Activated CD8-positive, alpha-beta T cell treated with anti-CD3 and anti-CD28 coated beads for 36 hours (primary cell): Measurements from ENCODE around the gene TMEM131. TPM values are rescaled to one million over a fixed set of nuclear protein-coding genes. Genes with fewer than 3 reads are reported as not detected.

Experiments used
- ATAC-seq: fragments of 200-7000 bp; cut with Tn5 transposase; one replicate; pipeline ENCODE4 v1.10.0; 2021; ENCODE audit warnings: mild to moderate bottlenecking, moderate library complexity
- CTCF ChIA-PET: fragments of 350-600 bp; sonication (Branson Sonifier 250); formaldehyde crosslinking; loops from one replicate; lab custom pipeline; 2021; ENCODE audit warnings: antibody characterized with exemption; lab: Charles Lee
- POLR2A ChIA-PET: fragments of 350-600 bp; sonication (Branson Sonifier 250); formaldehyde crosslinking; loops from one replicate; lab custom pipeline; 2021; ENCODE audit warnings: antibody characterized with exemption; lab: Charles Lee
- DNase-seq: peaks from one replicate; pipeline ENCODE4 v3.0.0-alpha.2; 2020
- H3K27ac Mint-ChIP-seq: one replicate; pipeline ENCODE4 v1.8.0; 2021; ENCODE audit warnings: mild to moderate bottlenecking, mixed read lengths
- H3K27me3 Mint-ChIP-seq: one replicate; pipeline ENCODE4 v1.8.0; 2021; ENCODE audit warnings: mixed read lengths
- H3K36me3 Mint-ChIP-seq: one replicate; pipeline ENCODE4 v1.8.0; 2021; ENCODE audit warnings: low read depth, mixed read lengths
- H3K4me1 Mint-ChIP-seq: one replicate; pipeline ENCODE4 v1.8.0; 2021; ENCODE audit warnings: low read depth, mixed read lengths
- H3K4me3 Mint-ChIP-seq: one replicate; pipeline ENCODE4 v1.8.0; 2021; ENCODE audit warnings: mild to moderate bottlenecking, moderate library complexity, mixed read lengths
- H3K9me3 Mint-ChIP-seq: one replicate; pipeline ENCODE4 v1.8.0; 2021; ENCODE audit warnings: mixed read lengths
- CTCF ChIP-seq: fragments of 200-600 bp; IDR thresholded peaks from one replicate; pipeline ENCODE4 v1.8.0; 2022; ENCODE audit warnings: antibody characterized with exemption, mild to moderate bottlenecking
- intact Hi-C: fragments of 100-400 bp; cut with micrococcal nuclease; formaldehyde crosslinking; loops from one replicate; pipeline ENCODE4 v1.10.0; 2022
- total RNA-seq, 2 experiments: library from RNA; stranded (reverse); gene quantifications; one replicate each; pipeline ENCODE4 v1.2.3, GENCODE V29; 2021

Gene TMEM131
- total RNA-seq, 2 experiments from 2014 or later: 24.2 to 27.4 TPM

- H3K4me1 Mint-ChIP-seq: peaks cover 52% of the 10 kb centered on the region
- CTCF ChIA-PET: no interaction called here
- intact Hi-C loops: no loop called here
Observed at GRCh38 chr2:97931858-97932225, 63.9 kb downstream of the TMEM131 start.

GRCh38 chr2:97931118-97931857, 64.5 kb downstream of the TMEM131 start:
- H3K27me3 Mint-ChIP-seq: no peaks in the 10 kb centered on the region
- no peak overlapping the region for H3K27ac Mint-ChIP-seq
- DNase-seq (no peak), ATAC-seq (no peak)
- peaks cover 8% of the 10 kb centered on the region for H3K36me3 Mint-ChIP-seq
- TF ChIP-seq CTCF: no peak
- CTCF ChIA-PET: no interaction called here
- H3K4me3 Mint-ChIP-seq: no peak overlapping the region
- POLR2A ChIA-PET: interaction anchor here (0.6 kb wide), 1 partner anchor 21 kb away, joined by 4 read pairs; no protein-coding TSS in a partner anchor
- intact Hi-C loops: no loop called here
- peaks cover 47% of the 10 kb centered on the region for H3K4me1 Mint-ChIP-seq
- H3K9me3 Mint-ChIP-seq: peaks cover 3% of the 10 kb centered on the region

More at GRCh38 chr2:97931858-97932225, 63.9 kb downstream of the TMEM131 start:
- Mint-ChIP-seq H3K9me3 (peaks cover 3% of the 10 kb centered on the region), H3K27me3 (no peaks in the 10 kb centered on the region), H3K36me3 (peaks cover 3% of the 10 kb centered on the region), H3K27ac (no peak overlapping the region), H3K4me3 (no peak overlapping the region)
- TF ChIP-seq CTCF: no peak
- DNase-seq (no peak), ATAC-seq (no peak)
- POLR2A ChIA-PET: interaction anchor here (0.6 kb wide), 1 partner anchor 20 kb away, joined by 4 read pairs; no protein-coding TSS in a partner anchor

DNA sequence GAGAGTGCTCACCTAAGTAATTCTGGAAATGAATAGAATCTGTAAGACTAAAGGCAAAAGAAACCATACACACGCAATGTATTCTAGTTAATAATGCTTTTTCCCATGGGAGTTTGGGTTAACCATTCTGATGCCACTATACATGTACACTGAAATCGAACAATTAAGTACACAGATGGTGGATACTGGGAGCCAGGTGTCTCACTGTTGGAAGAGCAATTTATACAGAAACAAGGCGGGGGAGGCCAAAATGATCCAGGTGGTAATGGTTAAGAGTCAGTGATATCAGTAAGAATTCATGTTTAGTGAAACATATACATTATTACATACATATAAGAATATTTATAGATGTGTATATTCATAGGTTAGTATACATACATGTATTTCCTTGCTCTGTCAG, 67.2 kb downstream of the TMEM131 start:
- Mint-ChIP-seq H3K27me3 (no peaks in the 10 kb centered on the region), H3K9me3 (peaks cover 3% of the 10 kb centered on the region), H3K4me1 (peaks cover 26% of the 10 kb centered on the region), H3K4me3 (no peak overlapping the region), H3K36me3 (peaks cover 17% of the 10 kb centered on the region), H3K27ac (no peak overlapping the region)
- no peak for DNase-seq
- intact Hi-C loops: no loop called here
- no peak for ATAC-seq
- ChIA-PET POLR2A (no interaction called here), CTCF (interaction anchor here (1.5 kb wide), 1 partner anchor 12 kb away, joined by 4 read pairs; no protein-coding TSS in a partner anchor)
- TF ChIP-seq CTCF: no peak

DNA sequence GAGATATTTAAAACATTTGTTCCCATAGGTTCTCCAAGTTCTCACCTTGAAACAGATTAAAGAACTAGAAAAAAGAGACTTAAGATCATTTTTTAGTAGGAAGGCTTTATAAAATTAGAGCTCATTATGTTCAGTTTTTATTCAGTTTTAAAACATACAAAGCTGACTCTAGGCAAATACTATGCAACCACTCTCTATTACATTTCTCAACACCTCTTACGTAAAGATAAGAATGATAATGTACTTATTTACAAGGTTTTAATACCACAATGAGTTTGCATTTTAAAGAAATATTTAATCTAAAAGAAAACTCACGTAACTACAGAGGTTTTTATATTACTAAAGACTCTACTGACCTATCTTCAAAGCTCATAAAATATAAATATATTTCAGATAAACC, 68.8 kb downstream of the TMEM131 start:
- peaks cover 19% of the 10 kb centered on the region for H3K4me1 Mint-ChIP-seq
- H3K4me3 Mint-ChIP-seq: no peak overlapping the region
- CTCF ChIA-PET: interaction anchor here (1.5 kb wide), 1 partner anchor 10 kb away, joined by 4 read pairs; no protein-coding TSS in a partner anchor
- peaks cover 20% of the 10 kb centered on the region for H3K36me3 Mint-ChIP-seq
- no peaks in the 10 kb centered on the region for H3K27me3 Mint-ChIP-seq
- DNase-seq (no peak), ATAC-seq (no peak)
- H3K9me3 Mint-ChIP-seq: no peaks in the 10 kb centered on the region
- H3K27ac Mint-ChIP-seq: no peak overlapping the region
- POLR2A ChIA-PET: no interaction called here
- intact Hi-C loops: no loop called here
- TF ChIP-seq CTCF: no peak

DNA sequence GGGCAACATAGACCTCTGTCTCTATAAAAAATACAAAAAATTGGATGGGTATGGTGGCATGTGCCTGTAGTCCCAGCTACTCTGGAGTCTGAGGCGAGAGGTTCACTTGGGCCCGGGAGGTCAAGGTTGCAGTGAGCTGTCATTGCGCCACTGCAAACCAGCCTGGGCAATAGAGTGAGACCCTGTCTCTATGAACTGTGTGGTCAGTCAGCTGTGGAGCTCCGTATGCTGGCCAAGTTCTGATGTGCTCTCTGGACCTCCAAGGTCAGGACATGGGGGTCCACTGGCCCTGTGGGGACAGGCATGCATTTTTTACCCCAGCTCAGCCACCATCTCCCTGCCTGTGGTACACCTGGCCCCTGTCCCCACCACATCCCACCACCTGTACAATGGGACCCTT, 71.6 kb downstream of the TMEM131 start:
- peaks cover 5% of the 10 kb centered on the region for H3K4me1 Mint-ChIP-seq
- intact Hi-C loops: no loop called here
- POLR2A ChIA-PET: no interaction called here
- no peak for TF ChIP-seq CTCF
- H3K36me3 Mint-ChIP-seq: peaks cover 41% of the 10 kb centered on the region
- no peaks in the 10 kb centered on the region for H3K27me3 Mint-ChIP-seq
- H3K9me3 Mint-ChIP-seq: peaks cover 6% of the 10 kb centered on the region
- CTCF ChIA-PET: no interaction called here
- DNase-seq (no peak), ATAC-seq (no peak)
- H3K4me3 Mint-ChIP-seq: no peak overlapping the region
- H3K27ac Mint-ChIP-seq: no peak overlapping the region
